OCI-LY3 (cell line): ENCODE data around the gene ZER1.

Experiments
- EZH2phosphoT487 ChIP-seq: fragments of 200-600 bp; shearing (Covaris generic); IDR thresholded peaks from 2 replicates; pipeline ENCODE4 v1.6.1; 2018; ENCODE audit warnings: antibody characterized with exemption, mixed run types, low read depth
- TF ChIP-seq, protein P1 (sequence below): fragments of 200-600, 300-600 bp; sonication (generic); IDR thresholded peaks from 2 replicates; pipeline ENCODE4 v1.5.1; 2014; ENCODE audit warnings: antibody characterized with exemption, low read length, low read depth

GRCh38 chr9:128690684-128691034, 81.1 kb downstream of the ZER1 start:
- TF ChIP-seq, protein P1, sequence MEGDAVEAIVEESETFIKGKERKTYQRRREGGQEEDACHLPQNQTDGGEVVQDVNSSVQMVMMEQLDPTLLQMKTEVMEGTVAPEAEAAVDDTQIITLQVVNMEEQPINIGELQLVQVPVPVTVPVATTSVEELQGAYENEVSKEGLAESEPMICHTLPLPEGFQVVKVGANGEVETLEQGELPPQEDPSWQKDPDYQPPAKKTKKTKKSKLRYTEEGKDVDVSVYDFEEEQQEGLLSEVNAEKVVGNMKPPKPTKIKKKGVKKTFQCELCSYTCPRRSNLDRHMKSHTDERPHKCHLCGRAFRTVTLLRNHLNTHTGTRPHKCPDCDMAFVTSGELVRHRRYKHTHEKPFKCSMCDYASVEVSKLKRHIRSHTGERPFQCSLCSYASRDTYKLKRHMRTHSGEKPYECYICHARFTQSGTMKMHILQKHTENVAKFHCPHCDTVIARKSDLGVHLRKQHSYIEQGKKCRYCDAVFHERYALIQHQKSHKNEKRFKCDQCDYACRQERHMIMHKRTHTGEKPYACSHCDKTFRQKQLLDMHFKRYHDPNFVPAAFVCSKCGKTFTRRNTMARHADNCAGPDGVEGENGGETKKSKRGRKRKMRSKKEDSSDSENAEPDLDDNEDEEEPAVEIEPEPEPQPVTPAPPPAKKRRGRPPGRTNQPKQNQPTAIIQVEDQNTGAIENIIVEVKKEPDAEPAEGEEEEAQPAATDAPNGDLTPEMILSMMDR = no peak
- no peak for TF ChIP-seq EZH2phosphoT487
